ENCODE data around the gene CDH9. TPM values are rescaled to one million over a fixed set of nuclear protein-coding genes. Genes with fewer than 3 reads are reported as not detected.

CDH9 gene
- total and polyA plus RNA-seq, 2 donors (not counting 1 experiment from before 2014, with no cell fraction given): not detected

- CTCF ChIA-PET: no interaction called here
- no peak for TF ChIP-seq EZH2 (IDR thresholded peaks at IDR 0.05; ENCODE audit: borderline replicate concordance, insufficient read depth, low read depth, low read length, poor library complexity, severe bottlenecking)
- Histone ChIP-seq H3K9ac (ENCODE audit: low read length) (no peak overlapping the region), H4K20me1 (ENCODE audit: control insufficient read depth, insufficient read depth, low read length, poor library complexity, severe bottlenecking) (no peaks in the 10 kb centered on the region), H3K4me2 (replicated peaks; ENCODE audit: low read depth, low read length, poor library complexity, severe bottlenecking) (no peak overlapping the region), H3K79me2 (ENCODE audit: control insufficient read depth, insufficient read depth, low read length) (no peaks in the 10 kb centered on the region), H2AFZ (ENCODE audit: insufficient read depth, low read depth, low read length, poor library complexity, severe bottlenecking) (no peak overlapping the region), H3K36me3 (replicated peaks in 1 of 2; ENCODE audit: control extremely low read depth in 1 of 2, control insufficient read depth in 1 of 2, extremely low read depth in 1 of 2, insufficient read depth in 2 of 2, low read length in 1 of 2) (no peaks in the 10 kb centered on the region), H3K9me3 (ENCODE audit: control extremely low read depth in 1 of 3, control insufficient read depth in 2 of 3, insufficient read depth in 1 of 3, low read length in 2 of 3) (no peaks in the 10 kb centered on the region), H3K27ac (ENCODE audit: low read length in 2 of 2) (no peak overlapping the region), H3K4me1 (ENCODE audit: control insufficient read depth in 2 of 2, insufficient read depth in 2 of 2, low read length in 2 of 2) (no peaks in the 10 kb centered on the region), H3K27me3 (replicated peaks in 1 of 4; ENCODE audit: control extremely low read depth in 1 of 4, control insufficient read depth in 3 of 4, insufficient read depth in 4 of 4, low read length in 3 of 4) (no peaks in the 10 kb centered on the region), H3K4me3 (ENCODE audit: control extremely low read depth in 1 of 5, extremely low read depth in 1 of 5, insufficient read depth in 1 of 5, low read depth in 2 of 5, low read length in 4 of 5) (no peak overlapping the region)
- no CpG with 5 or more reads among the region's 2 CpGs for WGBS (ENCODE audit: insufficient coverage)
- Mint-ChIP-seq H3K4me3 (no peak overlapping the region), H3K27ac (no peak overlapping the region), H3K27me3 (no peaks in the 10 kb centered on the region), H3K9me3 (ENCODE audit: insufficient read depth) (no peaks in the 10 kb centered on the region), H3K4me1 (no peaks in the 10 kb centered on the region)
- no peak for DNase-seq
- POLR2A ChIA-PET: no interaction called here
- ATAC-seq (ENCODE audit: low read depth): no peak
- intact Hi-C loops (cut with micrococcal nuclease): no loop called here
These were observed 11.6 kb downstream of the CDH9 start for GRCh38 chr5:27026801-27027200.

GRCh38 chr5:27026063-27026462, 12.3 kb downstream of the CDH9 start:
- ATAC-seq (ENCODE audit: low read depth): no peak
- H3K9ac ChIP-seq (ENCODE audit: low read length): no peak overlapping the region
- no peaks in the 10 kb centered on the region for H3K4me1 ChIP-seq (ENCODE audit: control insufficient read depth in 2 of 2, insufficient read depth in 2 of 2, low read length in 2 of 2)
- TF ChIP-seq EZH2 (IDR thresholded peaks at IDR 0.05; ENCODE audit: borderline replicate concordance, insufficient read depth, low read depth, low read length, poor library complexity, severe bottlenecking) (no peak), CTCF (IDR thresholded peaks at IDR 0.05) (no peak)
- H3K4me3 ChIP-seq (ENCODE audit: control extremely low read depth in 1 of 5, extremely low read depth in 1 of 5, insufficient read depth in 1 of 5, low read depth in 2 of 5, low read length in 4 of 5): no peak overlapping the region
- Mint-ChIP-seq H3K27ac (no peak overlapping the region), H3K4me3 (no peak overlapping the region), H3K27me3 (no peaks in the 10 kb centered on the region), H3K4me1 (no peaks in the 10 kb centered on the region), H3K9me3 (ENCODE audit: insufficient read depth) (no peaks in the 10 kb centered on the region)
- H3K79me2 ChIP-seq (ENCODE audit: control insufficient read depth, insufficient read depth, low read length): no peaks in the 10 kb centered on the region
- H3K4me2 ChIP-seq (replicated peaks; ENCODE audit: low read depth, low read length, poor library complexity, severe bottlenecking): no peak overlapping the region
- ChIA-PET POLR2A (no interaction called here), CTCF (no interaction called here)
- H3K27ac ChIP-seq (ENCODE audit: low read length in 2 of 2): no peak overlapping the region
- no peaks in the 10 kb centered on the region for H4K20me1 ChIP-seq (ENCODE audit: control insufficient read depth, insufficient read depth, low read length, poor library complexity, severe bottlenecking)
- no peaks in the 10 kb centered on the region for H3K9me3 ChIP-seq (ENCODE audit: control extremely low read depth in 1 of 3, control insufficient read depth in 2 of 3, insufficient read depth in 1 of 3, low read length in 2 of 3)
- no peak for DNase-seq
- no CpG with 5 or more reads among the region's 1 CpG for WGBS (ENCODE audit: insufficient coverage)
- H3K36me3 ChIP-seq (replicated peaks in 1 of 2; ENCODE audit: control extremely low read depth in 1 of 2, control insufficient read depth in 1 of 2, extremely low read depth in 1 of 2, insufficient read depth in 2 of 2, low read length in 1 of 2): no peaks in the 10 kb centered on the region
- intact Hi-C loops (cut with micrococcal nuclease): no loop called here
- H2AFZ ChIP-seq (ENCODE audit: insufficient read depth, low read depth, low read length, poor library complexity, severe bottlenecking): no peak overlapping the region
- H3K27me3 ChIP-seq (replicated peaks in 1 of 4; ENCODE audit: control extremely low read depth in 1 of 4, control insufficient read depth in 3 of 4, insufficient read depth in 4 of 4, low read length in 3 of 4): no peaks in the 10 kb centered on the region
